ENCODE results near the gene CPXM2. TPM values are rescaled to one million over a fixed set of nuclear protein-coding genes. Genes with fewer than 3 reads are reported as not detected.

The CPXM2 gene
- total and polyA plus RNA-seq, 2 experiments from 2014 or later = 3.7 to 4.9 TPM

- 93% methylated on average over 2 of the region's 2 CpGs for WGBS (ENCODE audit: low lambda C conversion rate, missing lambda C conversion rate)
- H3K4me2 ChIP-seq = no peak overlapping the region
- no peaks in the 10 kb centered on the region for H3K4me1 ChIP-seq (ENCODE audit: insufficient read depth)
- DNase-seq (ENCODE audit: low spot score) = no peak
- TF ChIP-seq CTCF (IDR thresholded peaks at IDR 0.05; ENCODE audit: poor library complexity) (no peak), EZH2phosphoT487 (IDR thresholded peaks at IDR 0.05; ENCODE audit: low read depth, severe bottlenecking, unreplicated experiment) (no peak), EZH2 (IDR thresholded peaks at IDR 0.05; ENCODE audit: borderline replicate concordance) (no peak)
- no peaks in the 10 kb centered on the region for H3K27me3 ChIP-seq
- no peaks in the 10 kb centered on the region for H3K9me2 ChIP-seq (replicated peaks; ENCODE audit: insufficient read depth)
- H4K20me1 ChIP-seq (ENCODE audit: insufficient read depth, poor library complexity, severe bottlenecking) = no peaks in the 10 kb centered on the region
- no peaks in the 10 kb centered on the region for H3K36me3 ChIP-seq (replicated peaks; ENCODE audit: insufficient read depth, low read depth)
- H3K9me3 ChIP-seq (ENCODE audit: low read depth) = no peaks in the 10 kb centered on the region
- no peak overlapping the region for H3K27ac ChIP-seq
- no peaks in the 10 kb centered on the region for H3K79me2 ChIP-seq
- H2AFZ ChIP-seq = no peak overlapping the region
- no peak overlapping the region for H3K4me3 ChIP-seq
Measured at GRCh38 chr10:123726836-123727235, 164.8 kb downstream of the CPXM2 start.

GRCh38 chr10:123726381-123726780 lies 165.2 kb downstream of the CPXM2 start:
- no peak for TF ChIP-seq CTCF (IDR thresholded peaks at IDR 0.05; ENCODE audit: poor library complexity)
- no peak for TF ChIP-seq EZH2 (IDR thresholded peaks at IDR 0.05; ENCODE audit: borderline replicate concordance)
- no peak for TF ChIP-seq EZH2phosphoT487 (IDR thresholded peaks at IDR 0.05; ENCODE audit: low read depth, severe bottlenecking, unreplicated experiment)
- Histone ChIP-seq H3K36me3 (replicated peaks; ENCODE audit: insufficient read depth, low read depth) (no peaks in the 10 kb centered on the region), H3K79me2 (no peaks in the 10 kb centered on the region), H3K9me2 (replicated peaks; ENCODE audit: insufficient read depth) (no peaks in the 10 kb centered on the region), H3K27me3 (no peaks in the 10 kb centered on the region), H3K4me2 (no peak overlapping the region), H4K20me1 (ENCODE audit: insufficient read depth, poor library complexity, severe bottlenecking) (no peaks in the 10 kb centered on the region), H3K9me3 (ENCODE audit: low read depth) (no peaks in the 10 kb centered on the region), H3K4me1 (ENCODE audit: insufficient read depth) (no peaks in the 10 kb centered on the region), H3K27ac (no peak overlapping the region), H3K4me3 (no peak overlapping the region), H2AFZ (no peak overlapping the region)
- 91% methylated on average over 3 of the region's 3 CpGs for WGBS (ENCODE audit: low lambda C conversion rate, missing lambda C conversion rate)
- DNase-seq (ENCODE audit: low spot score) = no peak

DNA sequence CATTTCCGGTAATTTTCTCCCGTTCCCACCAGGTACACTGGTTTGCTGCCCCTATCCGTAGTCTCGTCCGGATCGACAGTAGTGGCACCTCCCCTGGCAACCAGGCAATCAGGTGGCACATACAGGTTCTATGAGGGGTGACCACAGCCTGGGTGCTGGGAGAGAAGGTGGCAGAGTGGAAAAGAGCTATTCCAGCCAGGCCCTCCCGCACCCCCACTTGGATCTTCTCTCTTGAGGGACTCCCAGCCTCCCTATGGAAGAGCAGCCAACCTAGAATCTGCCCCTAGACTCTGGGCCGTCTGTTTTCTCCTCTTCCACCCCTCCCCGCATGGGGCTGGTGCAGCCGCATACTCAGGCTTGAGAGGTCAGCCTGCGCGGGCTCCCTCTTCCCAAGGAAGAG lies 166.9 kb downstream of the CPXM2 start:
- Histone ChIP-seq H3K4me2 (no peak overlapping the region), H4K20me1 (ENCODE audit: insufficient read depth, poor library complexity, severe bottlenecking) (no peaks in the 10 kb centered on the region), H3K4me1 (ENCODE audit: insufficient read depth) (no peaks in the 10 kb centered on the region), H3K9me2 (replicated peaks; ENCODE audit: insufficient read depth) (no peaks in the 10 kb centered on the region), H3K4me3 (no peak overlapping the region), H2AFZ (no peak overlapping the region), H3K36me3 (replicated peaks; ENCODE audit: insufficient read depth, low read depth) (no peaks in the 10 kb centered on the region), H3K27ac (no peak overlapping the region), H3K79me2 (no peaks in the 10 kb centered on the region), H3K9me3 (ENCODE audit: low read depth) (no peaks in the 10 kb centered on the region), H3K27me3 (no peaks in the 10 kb centered on the region)
- WGBS (ENCODE audit: low lambda C conversion rate, missing lambda C conversion rate) = 94% methylated on average over 12 of the region's 12 CpGs
- no peak for DNase-seq (ENCODE audit: low spot score)
- TF ChIP-seq CTCF (IDR thresholded peaks at IDR 0.05; ENCODE audit: poor library complexity) = no peak

- no peak overlapping the region for H3K27ac ChIP-seq
- no peaks in the 10 kb centered on the region for H3K79me2 ChIP-seq
- no peaks in the 10 kb centered on the region for H3K4me1 ChIP-seq (ENCODE audit: insufficient read depth)
- no peak overlapping the region for H3K4me2 ChIP-seq
- no peaks in the 10 kb centered on the region for H3K9me2 ChIP-seq (replicated peaks; ENCODE audit: insufficient read depth)
- H3K9me3 ChIP-seq (ENCODE audit: low read depth) = no peaks in the 10 kb centered on the region
- no peak overlapping the region for H2AFZ ChIP-seq
- no peak for TF ChIP-seq CTCF (IDR thresholded peaks at IDR 0.05; ENCODE audit: poor library complexity)
- TF ChIP-seq EZH2phosphoT487 (IDR thresholded peaks at IDR 0.05; ENCODE audit: low read depth, severe bottlenecking, unreplicated experiment) = no peak
- TF ChIP-seq EZH2 (IDR thresholded peaks at IDR 0.05; ENCODE audit: borderline replicate concordance) = no peak
- WGBS (ENCODE audit: low lambda C conversion rate, missing lambda C conversion rate) = 87% methylated on average over 2 of the region's 2 CpGs
- H3K36me3 ChIP-seq (replicated peaks; ENCODE audit: insufficient read depth, low read depth) = no peaks in the 10 kb centered on the region
- H3K4me3 ChIP-seq = no peak overlapping the region
- H4K20me1 ChIP-seq (ENCODE audit: insufficient read depth, poor library complexity, severe bottlenecking) = no peaks in the 10 kb centered on the region
- no peak for DNase-seq (ENCODE audit: low spot score)
- no peaks in the 10 kb centered on the region for H3K27me3 ChIP-seq
Measured at GRCh38 chr10:123722351-123722750, 169.3 kb downstream of the CPXM2 start.
